ENCODE results near the gene EIF4E2.
"Not testable (repeated sequence)": the region's sequence is repeated elsewhere in the genome, so short reads cannot be mapped to it uniquely, and the experiment has no call there.

The EIF4E2 gene

GRCh38 chr2:232562515-232563151, 12.1 kb downstream of the EIF4E2 start:
- no peak for DNase-seq (ENCODE audit: extremely low read depth in 1 of 2, low read depth in 1 of 2)

GRCh38 chr2:232563580-232563979, 13.1 kb downstream of the EIF4E2 start:
- no peak for DNase-seq (ENCODE audit: extremely low read depth in 1 of 2, low read depth in 1 of 2)

- DNase-seq (ENCODE audit: extremely low read depth in 1 of 2, low read depth in 1 of 2), result no peak
These were observed 17.2 kb downstream of the EIF4E2 start for GRCh38 chr2:232567721-232568120.

- no peak for DNase-seq (ENCODE audit: extremely low read depth in 1 of 2, low read depth in 1 of 2)
These were observed 17.7 kb downstream of the EIF4E2 start for GRCh38 chr2:232568161-232568560.

GRCh38 chr2:232569541-232569940, 19.1 kb downstream of the EIF4E2 start:
- no peak for DNase-seq (ENCODE audit: extremely low read depth in 1 of 2, low read depth in 1 of 2)

DNA sequence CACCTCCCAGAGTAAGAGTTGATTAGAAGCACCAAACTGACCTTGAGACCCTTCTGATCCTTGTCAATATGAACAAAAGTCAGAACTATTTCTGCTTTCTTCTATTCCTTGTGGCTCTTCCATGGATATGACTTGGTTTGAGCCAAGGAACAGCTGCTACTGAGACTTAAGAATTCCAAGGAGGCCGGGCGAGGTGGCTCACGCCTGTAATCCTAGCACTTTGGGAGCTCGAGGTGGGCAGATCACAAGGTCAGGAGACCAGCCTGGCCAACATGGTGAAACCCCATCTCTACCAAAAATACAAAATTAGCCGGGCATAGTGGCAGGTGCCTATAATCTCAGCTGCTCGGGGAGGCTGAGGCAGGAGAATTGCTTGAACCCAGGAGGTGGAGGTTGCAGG, 20.0 kb downstream of the EIF4E2 start:
- DNase-seq (ENCODE audit: extremely low read depth in 1 of 2, low read depth in 1 of 2), result not testable (repeated sequence)

GRCh38 chr2:232571026-232571474, 20.6 kb downstream of the EIF4E2 start:
- DNase-seq (ENCODE audit: extremely low read depth in 1 of 2, low read depth in 1 of 2), result no peak

GRCh38 chr2:232573042-232573441, 22.6 kb downstream of the EIF4E2 start:
- no peak for DNase-seq (ENCODE audit: extremely low read depth in 1 of 2, low read depth in 1 of 2)

- no peak for DNase-seq (ENCODE audit: extremely low read depth in 1 of 2, low read depth in 1 of 2)
These were observed 23.4 kb downstream of the EIF4E2 start for GRCh38 chr2:232573771-232574435.

- DNase-seq (ENCODE audit: extremely low read depth in 1 of 2, low read depth in 1 of 2), result no peak
These were observed 24.4 kb downstream of the EIF4E2 start for GRCh38 chr2:232574674-232575403.

- DNase-seq (ENCODE audit: extremely low read depth in 1 of 2, low read depth in 1 of 2), result no peak
These were observed 24.9 kb downstream of the EIF4E2 start for GRCh38 chr2:232575404-232575746.

DNA sequence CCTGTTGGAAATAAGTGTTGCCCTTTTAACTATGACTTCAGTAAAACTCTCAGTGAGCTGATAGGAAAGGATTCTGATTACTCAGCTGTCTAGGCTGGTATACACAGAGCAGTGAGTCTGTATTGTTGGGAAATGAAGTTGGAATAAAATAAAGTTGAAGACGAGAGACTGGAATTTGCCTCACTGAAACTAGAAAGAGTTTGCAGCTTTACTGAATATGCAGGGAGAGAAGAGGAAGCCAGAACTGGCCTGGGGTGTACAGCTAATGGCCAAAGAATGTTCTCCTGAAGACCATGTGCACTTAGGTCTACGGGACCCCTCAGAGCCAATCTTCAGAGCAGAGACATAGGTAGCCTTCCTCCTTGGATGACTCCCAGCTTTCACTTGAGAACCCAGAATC, 26.5 kb downstream of the EIF4E2 start:
- DNase-seq (ENCODE audit: extremely low read depth in 1 of 2, low read depth in 1 of 2), result no peak

GRCh38 chr2:232577841-232578240, 27.4 kb downstream of the EIF4E2 start:
- DNase-seq (ENCODE audit: extremely low read depth in 1 of 2, low read depth in 1 of 2), result no peak

DNA sequence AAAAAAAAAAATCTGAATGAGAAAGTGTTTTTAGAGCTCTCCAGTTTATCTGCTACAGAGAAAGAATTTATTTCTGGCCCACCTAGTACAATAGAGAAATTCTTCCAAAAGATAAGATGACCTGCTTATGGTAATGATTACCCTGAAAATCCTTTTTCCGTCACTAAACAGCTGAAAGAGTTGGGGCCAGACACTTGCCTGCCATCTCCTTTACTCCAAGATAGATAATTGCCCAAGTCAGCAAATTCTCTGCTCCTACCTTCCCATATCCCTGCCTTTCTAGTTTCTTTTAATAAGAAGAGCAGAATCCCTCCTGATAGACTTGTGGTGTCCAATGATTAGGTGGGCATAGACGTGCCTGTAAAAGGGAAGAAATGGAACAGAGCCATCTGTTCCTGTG, 28.1 kb downstream of the EIF4E2 start:
- no peak for DNase-seq (ENCODE audit: extremely low read depth in 1 of 2, low read depth in 1 of 2)

DNA sequence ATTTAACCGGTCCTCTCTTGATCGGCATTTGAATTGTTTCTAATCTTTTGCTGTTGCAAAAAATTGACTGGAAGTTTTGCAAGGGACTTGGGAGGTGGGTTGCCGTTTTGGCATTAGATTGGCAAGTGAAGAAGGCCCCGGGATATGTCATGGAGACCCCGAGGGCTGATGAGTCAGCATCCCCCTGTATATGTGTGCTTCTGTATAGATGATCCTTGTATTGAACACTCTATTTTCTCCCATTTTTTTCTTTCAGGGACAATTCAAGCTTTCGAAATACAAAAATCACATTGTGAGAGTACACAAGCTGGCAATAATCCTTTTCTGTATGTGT, 30.1 kb downstream of the EIF4E2 start:
- no peak for DNase-seq (ENCODE audit: extremely low read depth in 1 of 2, low read depth in 1 of 2)

DNA sequence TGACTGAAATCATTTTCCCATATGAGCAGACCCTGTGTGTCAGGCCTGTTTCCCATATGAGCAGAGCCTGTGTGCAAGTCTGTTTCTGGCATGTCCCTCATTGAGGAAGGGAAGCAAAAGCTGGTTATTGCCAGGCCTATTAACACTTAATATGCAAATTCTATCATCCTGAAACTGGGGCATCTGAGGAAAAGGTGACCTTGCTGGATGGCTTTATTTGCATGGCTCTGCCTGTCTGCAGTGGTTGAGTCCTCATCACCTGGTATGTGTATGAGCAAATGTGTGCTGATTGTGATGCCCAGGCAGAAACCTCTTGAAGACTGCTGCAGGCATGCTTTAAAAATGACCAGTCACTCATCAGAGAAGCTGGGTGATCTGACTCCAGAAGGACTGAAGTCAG, 31.2 kb downstream of the EIF4E2 start:
- no peak for DNase-seq (ENCODE audit: extremely low read depth in 1 of 2, low read depth in 1 of 2)

GRCh38 chr2:232584238-232584637, 33.7 kb downstream of the EIF4E2 start:
- no peak for DNase-seq (ENCODE audit: extremely low read depth in 1 of 2, low read depth in 1 of 2)

GRCh38 chr2:232586943-232587505, 36.5 kb downstream of the EIF4E2 start:
- DNase-seq (ENCODE audit: extremely low read depth in 1 of 2, low read depth in 1 of 2), result no peak

GRCh38 chr2:232587512-232587911, 37.0 kb downstream of the EIF4E2 start:
- no peak for DNase-seq (ENCODE audit: extremely low read depth in 1 of 2, low read depth in 1 of 2)

DNA sequence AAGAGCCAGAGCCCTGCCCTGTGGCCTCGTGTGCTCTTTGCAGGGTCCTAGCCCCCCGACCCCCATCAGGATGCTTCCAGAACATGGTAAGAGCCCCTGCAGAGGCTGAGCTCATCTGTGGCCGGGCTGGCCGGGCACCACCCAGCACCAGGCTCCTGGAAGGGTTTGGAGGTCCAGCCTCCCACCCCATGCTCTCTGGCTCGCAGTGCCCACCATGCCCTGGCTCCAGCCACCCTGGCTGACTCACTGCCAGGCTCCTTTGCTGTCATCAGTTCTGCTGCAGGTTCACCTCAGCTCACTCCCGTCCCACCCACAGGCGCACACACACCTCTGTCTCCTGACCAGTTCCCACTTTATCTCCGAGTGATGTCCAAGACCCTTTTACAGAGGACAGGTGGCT, 37.5 kb downstream of the EIF4E2 start:
- DNase-seq (ENCODE audit: extremely low read depth in 1 of 2, low read depth in 1 of 2), result no peak

DNA sequence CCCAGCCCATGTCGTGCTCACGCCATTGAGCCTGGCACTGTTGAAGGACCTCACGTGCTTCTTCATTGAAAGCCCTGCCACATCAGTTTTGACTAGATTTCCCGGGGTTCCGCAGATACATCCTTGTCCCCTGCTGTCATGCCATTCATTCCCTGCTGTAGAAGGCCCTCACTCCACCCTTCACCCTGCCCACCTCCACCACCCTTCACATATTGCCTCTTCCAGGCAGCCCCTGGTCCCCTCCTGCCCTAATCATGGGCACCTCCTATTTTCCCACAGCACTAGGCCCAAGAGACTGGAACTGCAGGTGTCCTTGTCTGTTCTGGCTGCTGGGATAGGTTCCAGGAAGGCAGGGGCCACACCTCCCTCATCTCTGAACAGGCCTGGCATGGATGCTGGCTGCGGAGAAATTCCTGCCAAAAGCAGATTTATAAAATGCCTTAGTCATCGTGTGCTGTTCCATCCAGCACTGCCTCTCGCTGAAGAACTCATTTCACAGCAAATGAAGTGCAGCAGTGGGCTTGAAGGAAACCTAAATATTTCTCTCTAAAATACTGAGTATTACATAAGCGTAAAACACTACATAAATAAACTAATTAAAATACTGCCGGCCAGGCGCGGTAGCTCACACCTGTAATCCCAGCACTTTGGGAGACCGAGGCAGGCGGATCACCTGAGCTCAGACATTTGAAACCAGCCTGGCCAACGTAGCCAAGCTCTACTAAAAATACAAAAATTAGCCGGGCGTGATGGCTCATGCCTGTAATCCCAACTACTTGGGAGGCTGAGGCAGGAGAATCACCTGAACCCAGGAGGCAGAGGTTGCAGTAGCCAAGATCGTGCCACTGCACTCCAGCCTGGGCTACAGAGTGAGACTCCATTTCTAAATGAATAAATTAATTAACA, 38.4 kb downstream of the EIF4E2 start:
- no peak for DNase-seq (ENCODE audit: extremely low read depth in 1 of 2, low read depth in 1 of 2)
